ENCODE measurements around the gene NOP16. TPM values are rescaled to one million over a fixed set of nuclear protein-coding genes. Genes with fewer than 3 reads are reported as not detected.
A peak's percentile ranks its signal among the peaks of the same experiment; 100 is the strongest.

NOP16 gene
- total RNA-seq, 4 donors from 2014 or later: 21.9 to 33.9 (median 30.5) TPM

DNA sequence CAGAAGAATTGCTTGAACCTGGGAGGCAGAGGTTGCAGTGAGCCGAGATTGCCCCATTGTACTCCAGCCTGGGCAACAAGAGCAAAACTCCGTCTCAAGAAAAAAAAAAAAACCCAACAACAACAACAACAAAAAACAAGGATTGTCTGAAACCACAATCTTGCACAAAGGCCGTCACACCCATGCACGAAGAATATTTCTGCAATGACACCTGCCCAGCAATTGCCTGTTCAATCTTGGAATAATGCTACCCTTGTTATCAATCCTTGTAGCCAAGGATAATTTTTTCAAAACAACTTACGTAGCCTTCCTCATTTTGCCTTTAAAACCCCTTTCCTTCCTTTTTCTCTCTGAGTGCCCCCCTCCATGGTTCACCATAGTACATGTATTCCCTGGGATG lies 31.7 kb upstream of the NOP16 start:
- Histone ChIP-seq H3K36me3 (no peaks in the 10 kb centered on the region), H3K9me3 (no peaks in the 10 kb centered on the region), H3K4me1 (peaks cover 14% of the 10 kb centered on the region), H3K4me3 (no peak overlapping the region), H3K27ac (no peak overlapping the region), H3K27me3 (no peaks in the 10 kb centered on the region)
- TF ChIP-seq EP300 (IDR thresholded peaks at IDR 0.05) (no peak), POLR2A (IDR thresholded peaks at IDR 0.05) (no peak), POLR2AphosphoS5 (IDR thresholded peaks at IDR 0.05) (no peak)
- TF ChIP-seq, protein P1, sequence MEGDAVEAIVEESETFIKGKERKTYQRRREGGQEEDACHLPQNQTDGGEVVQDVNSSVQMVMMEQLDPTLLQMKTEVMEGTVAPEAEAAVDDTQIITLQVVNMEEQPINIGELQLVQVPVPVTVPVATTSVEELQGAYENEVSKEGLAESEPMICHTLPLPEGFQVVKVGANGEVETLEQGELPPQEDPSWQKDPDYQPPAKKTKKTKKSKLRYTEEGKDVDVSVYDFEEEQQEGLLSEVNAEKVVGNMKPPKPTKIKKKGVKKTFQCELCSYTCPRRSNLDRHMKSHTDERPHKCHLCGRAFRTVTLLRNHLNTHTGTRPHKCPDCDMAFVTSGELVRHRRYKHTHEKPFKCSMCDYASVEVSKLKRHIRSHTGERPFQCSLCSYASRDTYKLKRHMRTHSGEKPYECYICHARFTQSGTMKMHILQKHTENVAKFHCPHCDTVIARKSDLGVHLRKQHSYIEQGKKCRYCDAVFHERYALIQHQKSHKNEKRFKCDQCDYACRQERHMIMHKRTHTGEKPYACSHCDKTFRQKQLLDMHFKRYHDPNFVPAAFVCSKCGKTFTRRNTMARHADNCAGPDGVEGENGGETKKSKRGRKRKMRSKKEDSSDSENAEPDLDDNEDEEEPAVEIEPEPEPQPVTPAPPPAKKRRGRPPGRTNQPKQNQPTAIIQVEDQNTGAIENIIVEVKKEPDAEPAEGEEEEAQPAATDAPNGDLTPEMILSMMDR (IDR thresholded peaks at IDR 0.05): no peak
- no peak for DNase-seq (ENCODE audit: low spot score in 2 of 2)
- WGBS: 89% methylated on average over 5 of the region's 5 CpGs

DNA sequence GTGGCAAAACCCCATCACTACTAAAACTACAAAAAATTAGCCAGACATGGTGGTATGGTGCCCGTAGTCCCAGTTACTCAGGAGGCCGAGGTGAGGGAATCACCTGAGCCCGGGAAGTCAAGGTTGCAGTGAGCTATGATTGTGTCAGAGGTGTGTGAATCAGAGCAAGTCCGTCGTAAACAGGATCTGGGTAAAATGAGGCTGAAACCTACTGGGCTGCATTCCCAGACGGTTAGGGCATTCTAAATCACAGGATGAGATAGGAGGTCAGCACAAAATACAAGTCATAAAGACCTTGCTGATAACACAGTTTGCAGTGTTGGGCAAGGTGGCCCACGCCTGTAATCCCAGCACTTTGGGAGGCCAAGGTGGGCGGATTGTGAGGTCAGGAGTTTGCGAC lies 29.9 kb upstream of the NOP16 start:
- WGBS: 91% methylated on average over 9 of the region's 9 CpGs
- Histone ChIP-seq H3K9me3 (no peaks in the 10 kb centered on the region), H3K36me3 (no peaks in the 10 kb centered on the region), H3K27ac (no peak overlapping the region), H3K4me1 (peaks cover 32% of the 10 kb centered on the region), H3K27me3 (no peaks in the 10 kb centered on the region), H3K4me3 (no peak overlapping the region)
- DNase-seq (ENCODE audit: low spot score in 2 of 2): no peak
- no peak for TF ChIP-seq POLR2A (IDR thresholded peaks at IDR 0.05)
- TF ChIP-seq EP300 (IDR thresholded peaks at IDR 0.05): no peak
- TF ChIP-seq POLR2AphosphoS5 (IDR thresholded peaks at IDR 0.05): no peak
- TF ChIP-seq, protein P1 (IDR thresholded peaks at IDR 0.05): no peak

DNA sequence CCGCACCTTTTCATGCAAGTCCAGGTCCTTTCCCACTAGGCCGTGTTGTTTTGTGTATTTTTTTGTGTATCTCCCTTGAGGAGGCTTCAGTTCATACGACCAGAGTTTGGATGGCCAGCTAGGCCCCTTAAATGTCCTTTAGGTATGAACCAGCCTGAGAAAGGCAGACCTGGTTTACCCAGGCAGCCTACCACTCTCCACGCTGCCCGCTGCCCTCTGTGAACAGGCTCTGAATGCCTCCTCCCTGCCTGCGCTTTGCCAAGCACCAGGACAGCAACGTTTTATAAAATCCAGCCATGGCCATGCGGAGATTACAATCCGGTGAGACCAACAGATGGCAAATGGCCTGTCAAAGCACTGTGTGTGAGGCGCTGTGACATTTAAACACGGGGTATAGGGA lies 28.6 kb upstream of the NOP16 start:
- TF ChIP-seq, protein P1 (IDR thresholded peaks at IDR 0.05): no peak
- no peak for TF ChIP-seq POLR2AphosphoS5 (IDR thresholded peaks at IDR 0.05)
- TF ChIP-seq POLR2A (IDR thresholded peaks at IDR 0.05): no peak
- no peak for TF ChIP-seq EP300 (IDR thresholded peaks at IDR 0.05)
- Histone ChIP-seq H3K9me3 (no peaks in the 10 kb centered on the region), H3K36me3 (no peaks in the 10 kb centered on the region), H3K27ac (peak overlapping the region; percentile 98), H3K27me3 (no peaks in the 10 kb centered on the region), H3K4me1 (peaks cover 45% of the 10 kb centered on the region), H3K4me3 (peak overlapping the region; percentile 96)
- no peak for DNase-seq (ENCODE audit: low spot score in 2 of 2)
- 66% methylated on average over 9 of the region's 11 CpGs for WGBS

DNA sequence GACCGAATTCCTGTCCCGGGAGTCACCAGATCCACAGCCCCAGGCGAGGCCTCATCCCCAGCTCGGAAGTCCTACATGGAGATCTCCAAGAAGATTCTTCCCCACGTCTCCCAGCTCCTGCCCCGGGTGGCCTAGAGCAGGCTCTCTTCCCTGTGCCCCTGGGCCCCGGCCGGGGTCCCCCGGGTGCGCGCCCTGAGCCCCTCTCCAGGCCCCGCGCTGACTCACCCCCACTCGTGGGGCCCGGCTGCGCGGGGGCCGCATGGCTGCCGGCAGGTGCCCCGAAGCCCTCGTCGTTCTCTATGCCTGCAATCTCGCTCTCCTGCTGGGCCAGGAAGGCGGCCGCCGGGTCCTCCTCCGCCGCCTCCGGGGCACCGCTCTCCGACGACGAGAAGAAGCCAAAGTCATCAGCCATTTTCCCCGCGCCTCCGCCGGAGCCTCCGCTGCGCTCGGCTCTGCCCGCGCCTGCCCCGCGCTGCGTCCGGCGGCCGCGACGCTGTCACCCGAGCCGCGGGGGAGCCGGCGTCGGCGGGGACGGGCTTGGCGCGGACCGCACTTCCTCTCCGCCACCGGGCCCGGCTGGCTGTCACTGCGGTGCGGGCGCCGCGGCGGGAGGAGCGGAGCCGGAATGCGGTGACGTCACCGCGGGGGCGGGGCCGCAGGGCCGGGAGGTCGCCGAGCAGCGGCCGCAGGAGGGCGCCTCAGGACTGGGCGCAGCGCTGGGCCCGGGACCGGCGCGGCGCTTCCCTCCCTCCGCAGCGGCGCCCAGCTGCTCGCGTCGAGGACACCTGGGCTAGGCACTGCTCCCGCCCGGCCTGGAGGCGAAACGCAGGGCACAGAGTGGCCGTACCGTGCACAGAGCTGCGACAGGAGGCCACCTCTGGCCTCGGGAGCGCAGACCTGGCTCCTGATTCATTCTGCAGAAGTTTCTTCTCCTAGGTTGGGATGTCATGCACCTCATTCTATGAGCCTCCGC lies 27.8 kb upstream of the NOP16 start, which contains the start of gene CLTB:
TSS of gene CLTB (minus strand) at position 588 of the 973 bp plus-strand sequence. CDS start at position 412, 176 bp downstream.
- peak; percentile 90 to 91 for DNase-seq (ENCODE audit: low spot score in 2 of 2)
- Histone ChIP-seq H3K27ac (peak within 1 kb of the TSS; percentile 98), H3K4me1 (peaks cover 51% of the 10 kb centered on the region), H3K27me3 (no peaks in the 10 kb centered on the region), H3K9me3 (no peaks in the 10 kb centered on the region), H3K4me3 (peak within 1 kb of the TSS; percentile 96), H3K36me3 (no peaks in the 10 kb centered on the region)
- 1% methylated on average over 45 of the region's 107 CpGs for WGBS
- TF ChIP-seq EP300 (IDR thresholded peaks at IDR 0.05): no peak
- peak in 1 of 3 donors; percentile 15 for TF ChIP-seq POLR2AphosphoS5 (IDR thresholded peaks at IDR 0.05)
- TF ChIP-seq, protein P1 (IDR thresholded peaks at IDR 0.05): peak; percentile 64 to 93
- peak; percentile 32 to 71 for TF ChIP-seq POLR2A (IDR thresholded peaks at IDR 0.05)
